GM19025 (cell line): ENCODE measurements around the gene CDR2.
"Not testable (repeated sequence)": the region's sequence is repeated elsewhere in the genome, so short reads cannot be mapped to it uniquely, and the experiment has no call there.

Experiments
- ATAC-seq: cut with Tn5 transposase; IDR thresholded peaks from one replicate; pipeline ENCODE4 v1.9.1; 2021; ENCODE audit warnings: mild to moderate bottlenecking, low read depth, moderate library complexity; ENCODE audit not compliant: unreplicated experiment

The CDR2 gene

GRCh38 chr16:22379656-22380055 is 5.2 kb upstream of the CDR2 start:
- no peak for ATAC-seq

GRCh38 chr16:22375963-22376640 is 1.7 kb upstream of the CDR2 start:
- no peak for ATAC-seq

- ATAC-seq = no peak
Measured at GRCh38 chr16:22375117-22375962, 921 bp upstream of the CDR2 start.

- ATAC-seq = no peak
Measured at GRCh38 chr16:22373662-22374310, 633 bp downstream of the CDR2 start.

- no peak for ATAC-seq
Measured at GRCh38 chr16:22372882-22373661, 1.3 kb downstream of the CDR2 start.

GRCh38 chr16:22370038-22370820 is 4.2 kb downstream of the CDR2 start:
- ATAC-seq = no peak

GRCh38 chr16:22369221-22369811 is 5.1 kb downstream of the CDR2 start:
- ATAC-seq = no peak

GRCh38 chr16:22368200-22368826 is 6.1 kb downstream of the CDR2 start:
- ATAC-seq = not testable (repeated sequence)

GRCh38 chr16:22366889-22367288 is 7.5 kb downstream of the CDR2 start:
- no peak for ATAC-seq

GRCh38 chr16:22366371-22366770 is 8.0 kb downstream of the CDR2 start:
- no peak for ATAC-seq

GRCh38 chr16:22364241-22364640 is 10.2 kb downstream of the CDR2 start:
- no peak for ATAC-seq

GRCh38 chr16:22360963-22361659 is 13.3 kb downstream of the CDR2 start:
- ATAC-seq = no peak

- ATAC-seq = no peak
Measured at GRCh38 chr16:22359679-22360078, 14.7 kb downstream of the CDR2 start.

GRCh38 chr16:22358000-22358399 is 16.4 kb downstream of the CDR2 start:
- no peak for ATAC-seq

GRCh38 chr16:22357635-22357971 is 16.8 kb downstream of the CDR2 start:
- ATAC-seq = peak; percentile 59

GRCh38 chr16:22356930-22357634 is 17.3 kb downstream of the CDR2 start:
- ATAC-seq = peak; percentile 17

GRCh38 chr16:22355487-22355908 is 18.9 kb downstream of the CDR2 start:
- no peak for ATAC-seq
